Liver (tissue), 9 donors: ENCODE measurements around the gene KLK2. TPM values are rescaled to one million over a fixed set of nuclear protein-coding genes. Genes with fewer than 3 reads are reported as not detected.

Experiments
- DNase-seq: peaks from one replicate; pipeline ENCODE4 v3.0.0-alpha.2; 2017; ENCODE audit warnings: low spot score
- H3K27ac ChIP-seq, 2 donors: one replicate each; pipeline ENCODE4 v1.7.0; 2013; ENCODE audit warnings: inconsistent platforms in 2 of 2, low read length in 2 of 2, control low read depth in 1 of 2, low read depth in 1 of 2, mild to moderate bottlenecking in 1 of 2
- H3K27me3 ChIP-seq, 4 donors: one replicate each; pipeline versions ENCODE4 v1.6.1 to v1.7.0; 2013; ENCODE audit warnings: low read length in 3 of 4, inconsistent platforms in 1 of 4, mild to moderate bottlenecking in 1 of 4, moderate library complexity in 1 of 4; ENCODE audit not compliant: control insufficient read depth in 4 of 4, insufficient read depth in 4 of 4
- H3K36me3 ChIP-seq, 4 donors: one replicate each; pipeline versions ENCODE4 v1.6.1 to v1.7.0; 2013; ENCODE audit warnings: low read length in 3 of 4, mild to moderate bottlenecking in 3 of 4, low read depth in 1 of 4, moderate library complexity in 1 of 4; ENCODE audit not compliant: control insufficient read depth in 4 of 4, insufficient read depth in 3 of 4
- H3K4me1 ChIP-seq, 4 donors: one replicate each; pipeline versions ENCODE4 v1.6.1 to v1.7.0; 2013; ENCODE audit warnings: low read length in 3 of 4, mild to moderate bottlenecking in 3 of 4, moderate library complexity in 1 of 4; ENCODE audit not compliant: control insufficient read depth in 4 of 4, insufficient read depth in 4 of 4
- H3K4me3 ChIP-seq, 3 donors: one replicate each; pipeline versions ENCODE4 v1.6.1 to v1.7.0; 2013; ENCODE audit warnings: low read length in 3 of 3, control low read depth in 1 of 3, low read depth in 1 of 3, mild to moderate bottlenecking in 1 of 3
- H3K9ac ChIP-seq, 2 donors: one replicate each; pipeline ENCODE4 v1.7.0; 2013; ENCODE audit warnings: low read length in 2 of 2, mild to moderate bottlenecking in 2 of 2, moderate library complexity in 2 of 2, control low read depth in 1 of 2, low read depth in 1 of 2
- H3K9me3 ChIP-seq, 4 donors: one replicate each; pipeline versions ENCODE4 v1.6.1 to v1.7.0; 2013; ENCODE audit warnings: low read length in 3 of 4; ENCODE audit not compliant: control insufficient read depth in 4 of 4
- EGR1 ChIP-seq, 2 donors: IDR thresholded peaks; 2 replicates each; pipeline ENCODE4 v1.6.1; 2016 to 2018; ENCODE audit warnings: antibody characterized with exemption in 2 of 2, low read depth in 2 of 2
- FOXA1 ChIP-seq: IDR thresholded peaks from 2 replicates; pipeline ENCODE4 v1.6.1; 2016; ENCODE audit warnings: antibody characterized with exemption
- HNF4G ChIP-seq: IDR thresholded peaks from 2 replicates; pipeline ENCODE4 v1.6.1; 2016; ENCODE audit warnings: antibody characterized with exemption
- JUND ChIP-seq, 2 donors: IDR thresholded peaks; 2 replicates each; pipeline ENCODE4 v1.6.1; 2016; ENCODE audit warnings: antibody characterized with exemption in 2 of 2
- MAX ChIP-seq: IDR thresholded peaks from 2 replicates; pipeline ENCODE4 v1.6.1; 2016; ENCODE audit warnings: antibody characterized with exemption
- NR2F2 ChIP-seq: IDR thresholded peaks from 2 replicates; pipeline ENCODE4 v1.6.1; 2016; ENCODE audit warnings: antibody characterized with exemption
- RAD21 ChIP-seq, 2 donors: IDR thresholded peaks; 2 replicates each; pipeline ENCODE4 v1.6.1; 2016; ENCODE audit warnings: antibody characterized with exemption in 2 of 2, mild to moderate bottlenecking in 2 of 2
- SP1 ChIP-seq: IDR thresholded peaks from 2 replicates; pipeline ENCODE4 v1.6.1; 2018; ENCODE audit warnings: antibody characterized with exemption, mild to moderate bottlenecking
- TAF1 ChIP-seq: conservative IDR thresholded peaks from 2 replicates; pipeline ENCODE4 v1.6.1; 2016; ENCODE audit warnings: antibody characterized with exemption, mild to moderate bottlenecking
- YY1 ChIP-seq: IDR thresholded peaks from 2 replicates; pipeline ENCODE4 v1.6.1; 2016; ENCODE audit warnings: antibody characterized with exemption, mild to moderate bottlenecking
- WGBS: extraction: QIAGEN DNeasy Blood & Tissue Kit; methylation state at CpG from one replicate; pipeline ENCODE4 v1.1.7; 2013; 5-methylcytosine and 5-hydroxymethylcytosine counted together
- polyA plus RNA-seq, 2 donors: library from polyadenylated mRNA; stranded (reverse) in 1 of 2; unstranded in 1 of 2; fragments of 200-250 nt in 1 of 2; fragments of >200 nt in 1 of 2; fragmentation: Nextera tagmentation in 1 of 2; extraction: Ambion mirVana in 1 of 2; gene quantifications; one replicate each; pipeline versions ENCODE4 v1.2.1 to v1.2.3, GENCODE V29; 2013 to 2015
- total RNA-seq, 2 donors: library from RNA; depleted of rRNA; stranded (reverse); fragments of >200 nt; gene quantifications; one replicate each; pipeline ENCODE4 v1.2.3, GENCODE V29; 2014
- TF ChIP-seq, protein P1 (sequence below): fragments of 150-350 bp; IDR thresholded peaks from 2 replicates; pipeline ENCODE4 v1.5.1; 2017; ENCODE audit warnings: improper control_type of control experiment, low read depth, low read length; ENCODE audit not compliant: missing input control
- TF ChIP-seq, protein P2 (sequence below): IDR thresholded peaks from 2 replicates; pipeline ENCODE4 v1.6.1; 2016; ENCODE audit warnings: antibody characterized with exemption, mild to moderate bottlenecking
- TF ChIP-seq, protein P3 (sequence below): IDR thresholded peaks from 2 replicates; pipeline ENCODE4 v1.6.1; 2016; ENCODE audit warnings: antibody characterized with exemption
- donor health status: healthy.
- donor health status: healthy.
- donor health status: healthy.
- donor health status: healthy.
- donor health status: healthy.

Gene KLK2
- total and polyA plus RNA-seq, 4 donors: not detected

DNA sequence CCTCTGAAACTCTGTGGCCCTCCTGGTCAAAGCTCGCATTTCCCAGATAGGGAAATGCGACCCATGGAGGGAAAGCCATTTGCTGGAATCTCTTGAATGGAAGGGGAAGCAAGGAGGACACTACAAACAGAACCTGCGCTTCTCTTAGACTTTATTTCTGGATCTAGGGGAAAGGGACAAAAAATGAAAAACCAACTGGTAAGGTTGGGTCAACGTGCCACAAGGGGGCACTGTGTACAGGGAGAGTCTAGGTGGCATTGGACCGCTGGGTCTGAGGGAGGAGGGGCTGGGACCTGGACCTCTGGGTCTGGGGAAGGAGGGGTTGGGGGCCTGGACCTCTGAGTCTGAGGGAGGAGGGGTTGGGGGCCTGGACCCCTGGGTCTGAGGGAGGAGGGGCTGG, 33.0 kb downstream of the KLK2 start:
- Histone ChIP-seq H3K4me3 (no peak overlapping the region), H3K27me3 (peaks cover 0 to 8% (median 3%) of the 10 kb centered on the region in 4 donors), H3K4me1 (no peaks in the 10 kb centered on the region), H3K27ac (no peak overlapping the region), H3K9me3 (no peaks in the 10 kb centered on the region), H3K9ac (no peak overlapping the region), H3K36me3 (no peaks in the 10 kb centered on the region)
- TF ChIP-seq RAD21 (IDR thresholded peaks at IDR 0.05): peak in 1 of 2 donors; percentile 45
- no peak for TF ChIP-seq NR2F2
- TF ChIP-seq, protein P1, sequence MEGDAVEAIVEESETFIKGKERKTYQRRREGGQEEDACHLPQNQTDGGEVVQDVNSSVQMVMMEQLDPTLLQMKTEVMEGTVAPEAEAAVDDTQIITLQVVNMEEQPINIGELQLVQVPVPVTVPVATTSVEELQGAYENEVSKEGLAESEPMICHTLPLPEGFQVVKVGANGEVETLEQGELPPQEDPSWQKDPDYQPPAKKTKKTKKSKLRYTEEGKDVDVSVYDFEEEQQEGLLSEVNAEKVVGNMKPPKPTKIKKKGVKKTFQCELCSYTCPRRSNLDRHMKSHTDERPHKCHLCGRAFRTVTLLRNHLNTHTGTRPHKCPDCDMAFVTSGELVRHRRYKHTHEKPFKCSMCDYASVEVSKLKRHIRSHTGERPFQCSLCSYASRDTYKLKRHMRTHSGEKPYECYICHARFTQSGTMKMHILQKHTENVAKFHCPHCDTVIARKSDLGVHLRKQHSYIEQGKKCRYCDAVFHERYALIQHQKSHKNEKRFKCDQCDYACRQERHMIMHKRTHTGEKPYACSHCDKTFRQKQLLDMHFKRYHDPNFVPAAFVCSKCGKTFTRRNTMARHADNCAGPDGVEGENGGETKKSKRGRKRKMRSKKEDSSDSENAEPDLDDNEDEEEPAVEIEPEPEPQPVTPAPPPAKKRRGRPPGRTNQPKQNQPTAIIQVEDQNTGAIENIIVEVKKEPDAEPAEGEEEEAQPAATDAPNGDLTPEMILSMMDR: peak; percentile 32
- WGBS: 16% methylated on average over 5 of the region's 5 CpGs
- DNase-seq: no peak

GRCh38 chr19:50908336-50908735, 35.1 kb downstream of the KLK2 start:
- no peaks in the 10 kb centered on the region for H3K4me1 ChIP-seq
- no peak for DNase-seq
- WGBS: 55% methylated on average over 25 of the region's 25 CpGs
- no peak overlapping the region for H3K9ac ChIP-seq
- H3K27ac ChIP-seq: no peak overlapping the region
- H3K9me3 ChIP-seq: no peaks in the 10 kb centered on the region
- no peaks in the 10 kb centered on the region for H3K36me3 ChIP-seq
- no peak for TF ChIP-seq EGR1 (IDR thresholded peaks at IDR 0.05; ENCODE audit: low read depth in 2 of 2)
- TF ChIP-seq TAF1: no peak
- TF ChIP-seq YY1: no peak
- TF ChIP-seq, protein P2, sequence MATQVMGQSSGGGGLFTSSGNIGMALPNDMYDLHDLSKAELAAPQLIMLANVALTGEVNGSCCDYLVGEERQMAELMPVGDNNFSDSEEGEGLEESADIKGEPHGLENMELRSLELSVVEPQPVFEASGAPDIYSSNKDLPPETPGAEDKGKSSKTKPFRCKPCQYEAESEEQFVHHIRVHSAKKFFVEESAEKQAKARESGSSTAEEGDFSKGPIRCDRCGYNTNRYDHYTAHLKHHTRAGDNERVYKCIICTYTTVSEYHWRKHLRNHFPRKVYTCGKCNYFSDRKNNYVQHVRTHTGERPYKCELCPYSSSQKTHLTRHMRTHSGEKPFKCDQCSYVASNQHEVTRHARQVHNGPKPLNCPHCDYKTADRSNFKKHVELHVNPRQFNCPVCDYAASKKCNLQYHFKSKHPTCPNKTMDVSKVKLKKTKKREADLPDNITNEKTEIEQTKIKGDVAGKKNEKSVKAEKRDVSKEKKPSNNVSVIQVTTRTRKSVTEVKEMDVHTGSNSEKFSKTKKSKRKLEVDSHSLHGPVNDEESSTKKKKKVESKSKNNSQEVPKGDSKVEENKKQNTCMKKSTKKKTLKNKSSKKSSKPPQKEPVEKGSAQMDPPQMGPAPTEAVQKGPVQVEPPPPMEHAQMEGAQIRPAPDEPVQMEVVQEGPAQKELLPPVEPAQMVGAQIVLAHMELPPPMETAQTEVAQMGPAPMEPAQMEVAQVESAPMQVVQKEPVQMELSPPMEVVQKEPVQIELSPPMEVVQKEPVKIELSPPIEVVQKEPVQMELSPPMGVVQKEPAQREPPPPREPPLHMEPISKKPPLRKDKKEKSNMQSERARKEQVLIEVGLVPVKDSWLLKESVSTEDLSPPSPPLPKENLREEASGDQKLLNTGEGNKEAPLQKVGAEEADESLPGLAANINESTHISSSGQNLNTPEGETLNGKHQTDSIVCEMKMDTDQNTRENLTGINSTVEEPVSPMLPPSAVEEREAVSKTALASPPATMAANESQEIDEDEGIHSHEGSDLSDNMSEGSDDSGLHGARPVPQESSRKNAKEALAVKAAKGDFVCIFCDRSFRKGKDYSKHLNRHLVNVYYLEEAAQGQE: no peak
- no peak for TF ChIP-seq HNF4G
- no peak for TF ChIP-seq RAD21 (IDR thresholded peaks at IDR 0.05)
- peaks cover 2 to 14% (median 3%) of the 10 kb centered on the region in 4 donors for H3K27me3 ChIP-seq
- H3K4me3 ChIP-seq: no peak overlapping the region

- no peak overlapping the region for H3K4me3 ChIP-seq
- no peaks in the 10 kb centered on the region for H3K4me1 ChIP-seq
- H3K9me3 ChIP-seq: no peaks in the 10 kb centered on the region
- no peak overlapping the region for H3K9ac ChIP-seq
- H3K36me3 ChIP-seq: no peaks in the 10 kb centered on the region
- WGBS: 4% methylated on average over 36 of the region's 36 CpGs
- no peak for DNase-seq
- no peak overlapping the region for H3K27ac ChIP-seq
- peaks cover 2 to 14% (median 3%) of the 10 kb centered on the region in 4 donors for H3K27me3 ChIP-seq
- no peak for TF ChIP-seq TAF1
- no peak for TF ChIP-seq FOXA1
- TF ChIP-seq, protein P2: no peak
- TF ChIP-seq JUND (IDR thresholded peaks at IDR 0.05): no peak
- TF ChIP-seq, protein P3, sequence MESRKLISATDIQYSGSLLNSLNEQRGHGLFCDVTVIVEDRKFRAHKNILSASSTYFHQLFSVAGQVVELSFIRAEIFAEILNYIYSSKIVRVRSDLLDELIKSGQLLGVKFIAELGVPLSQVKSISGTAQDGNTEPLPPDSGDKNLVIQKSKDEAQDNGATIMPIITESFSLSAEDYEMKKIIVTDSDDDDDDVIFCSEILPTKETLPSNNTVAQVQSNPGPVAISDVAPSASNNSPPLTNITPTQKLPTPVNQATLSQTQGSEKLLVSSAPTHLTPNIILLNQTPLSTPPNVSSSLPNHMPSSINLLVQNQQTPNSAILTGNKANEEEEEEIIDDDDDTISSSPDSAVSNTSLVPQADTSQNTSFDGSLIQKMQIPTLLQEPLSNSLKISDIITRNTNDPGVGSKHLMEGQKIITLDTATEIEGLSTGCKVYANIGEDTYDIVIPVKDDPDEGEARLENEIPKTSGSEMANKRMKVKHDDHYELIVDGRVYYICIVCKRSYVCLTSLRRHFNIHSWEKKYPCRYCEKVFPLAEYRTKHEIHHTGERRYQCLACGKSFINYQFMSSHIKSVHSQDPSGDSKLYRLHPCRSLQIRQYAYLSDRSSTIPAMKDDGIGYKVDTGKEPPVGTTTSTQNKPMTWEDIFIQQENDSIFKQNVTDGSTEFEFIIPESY: no peak
- TF ChIP-seq MAX: no peak
- TF ChIP-seq SP1: no peak
These were observed 36.2 kb downstream of the KLK2 start for GRCh38 chr19:50909240-50910070.
